Upper lobe of right lung (tissue), 1 donor: ENCODE measurements around the gene BASP1. TPM values are rescaled to one million over a fixed set of nuclear protein-coding genes. Genes with fewer than 3 reads are reported as not detected.
"Not testable (repeated sequence)": the region's sequence is repeated elsewhere in the genome, so short reads cannot be mapped to it uniquely, and the experiment has no call there.

Source experiments
- ATAC-seq: fragments of 200-7000 bp; cut with Tn5 transposase; one replicate; pipeline ENCODE4 v1.9.1; 2020; ENCODE audit warnings: mild to moderate bottlenecking, moderate library complexity
- DNase-seq: peaks from one replicate; pipeline ENCODE4 v3.0.0-alpha.2; 2020
- H3K27ac ChIP-seq: fragments of 200-600 bp; one replicate; pipeline ENCODE4 v1.8.0; 2022
- H3K27me3 ChIP-seq: fragments of 200-600 bp; one replicate; pipeline ENCODE4 v1.8.0; 2022; ENCODE audit warnings: mild to moderate bottlenecking
- H3K36me3 ChIP-seq: fragments of 200-600 bp; one replicate; pipeline ENCODE4 v1.8.0; 2022
- H3K4me1 ChIP-seq: fragments of 200-600 bp; one replicate; pipeline ENCODE4 v1.8.0; 2022
- H3K4me3 ChIP-seq: fragments of 200-600 bp; one replicate; pipeline ENCODE4 v1.8.0; 2022; ENCODE audit warnings: mild to moderate bottlenecking
- H3K9me3 ChIP-seq: fragments of 200-600 bp; one replicate; pipeline ENCODE4 v1.8.0; 2022
- CTCF ChIP-seq: fragments of 200-600 bp; IDR thresholded peaks from one replicate; pipeline ENCODE4 v1.8.0; 2022; ENCODE audit warnings: antibody characterized with exemption
- intact Hi-C: fragments of 100-400 bp; cut with DNase I; formaldehyde crosslinking; loops from one replicate; pipeline ENCODE4 v1.11.0; 2022
- total RNA-seq: library from RNA; stranded (reverse); fragmentation: NEBNext Ultra II Directional; extraction: Animal tissue kit (Norgen Biotek cat#: 25700); gene quantifications from one replicate; pipeline ENCODE4 v1.2.1, GENCODE V29; 2021
- donor health status: DM: no; HTN: yes; CAD: no; lungs with severe emphysema.

The BASP1 gene
- total RNA-seq, 1 donor from 2014 or later = 31.1 TPM

GRCh38 chr5:17257705-17258273 lies 40.4 kb downstream of the BASP1 start:
- H3K36me3 ChIP-seq = no peaks in the 10 kb centered on the region
- no peaks in the 10 kb centered on the region for H3K4me1 ChIP-seq
- ATAC-seq (no peak), DNase-seq (no peak)
- intact Hi-C loops = no loop called here
- H3K27me3 ChIP-seq = no peaks in the 10 kb centered on the region
- no peak for TF ChIP-seq CTCF
- no peaks in the 10 kb centered on the region for H3K9me3 ChIP-seq
- no peak overlapping the region for H3K4me3 ChIP-seq
- H3K27ac ChIP-seq = no peak overlapping the region

GRCh38 chr5:17258431-17258830 lies 41.0 kb downstream of the BASP1 start:
- no peaks in the 10 kb centered on the region for H3K27me3 ChIP-seq
- intact Hi-C loops = no loop called here
- DNase-seq (no peak), ATAC-seq (no peak)
- no peak for TF ChIP-seq CTCF
- no peaks in the 10 kb centered on the region for H3K36me3 ChIP-seq
- no peak overlapping the region for H3K27ac ChIP-seq
- H3K4me3 ChIP-seq = no peak overlapping the region
- H3K4me1 ChIP-seq = no peaks in the 10 kb centered on the region
- H3K9me3 ChIP-seq = no peaks in the 10 kb centered on the region

GRCh38 chr5:17259012-17259411 lies 41.6 kb downstream of the BASP1 start:
- DNase-seq, H3K27ac ChIP-seq, H3K9me3 ChIP-seq, H3K36me3 ChIP-seq, ATAC-seq, H3K4me3 ChIP-seq, intact Hi-C loops, H3K27me3 ChIP-seq, H3K4me1 ChIP-seq: not testable (repeated sequence)

- H3K4me1 ChIP-seq = no peaks in the 10 kb centered on the region
- ATAC-seq = no peak
- H3K4me3 ChIP-seq = no peak overlapping the region
- no peaks in the 10 kb centered on the region for H3K9me3 ChIP-seq
- no peak for DNase-seq
- no peak for TF ChIP-seq CTCF
- H3K27ac ChIP-seq = no peak overlapping the region
- no peaks in the 10 kb centered on the region for H3K27me3 ChIP-seq
- intact Hi-C loops = no loop called here
- H3K36me3 ChIP-seq = no peaks in the 10 kb centered on the region
Observed at GRCh38 chr5:17259630-17260257, 42.3 kb downstream of the BASP1 start.

GRCh38 chr5:17260549-17260948 lies 43.1 kb downstream of the BASP1 start:
- DNase-seq (no peak), ATAC-seq (no peak)
- H3K36me3 ChIP-seq = no peaks in the 10 kb centered on the region
- H3K27me3 ChIP-seq = no peaks in the 10 kb centered on the region
- H3K4me1 ChIP-seq = no peaks in the 10 kb centered on the region
- no peak overlapping the region for H3K4me3 ChIP-seq
- no peaks in the 10 kb centered on the region for H3K9me3 ChIP-seq
- no peak for TF ChIP-seq CTCF
- H3K27ac ChIP-seq = no peak overlapping the region
- intact Hi-C loops = no loop called here

GRCh38 chr5:17261075-17261474 lies 43.6 kb downstream of the BASP1 start:
- no peak for ATAC-seq
- intact Hi-C loops = no loop called here
- H3K4me1 ChIP-seq = no peaks in the 10 kb centered on the region

More at GRCh38 chr5:17261075-17261474, 43.6 kb downstream of the BASP1 start:
- TF ChIP-seq CTCF = no peak
- Histone ChIP-seq H3K36me3 (no peaks in the 10 kb centered on the region), H3K27ac (no peak overlapping the region), H3K9me3 (no peaks in the 10 kb centered on the region), H3K27me3 (no peaks in the 10 kb centered on the region), H3K4me3 (no peak overlapping the region)
- DNase-seq = no peak
